Measurements from ENCODE around the gene MUTYH. TPM values are rescaled to one million over a fixed set of nuclear protein-coding genes. Genes with fewer than 3 reads are reported as not detected.

Gene MUTYH
- total and polyA plus RNA-seq, 2 of the 8 experiments (the other 6 are each of a cell fraction or from before 2014, with no cell fraction given) = 51.9 to 65.7 TPM

DNA sequence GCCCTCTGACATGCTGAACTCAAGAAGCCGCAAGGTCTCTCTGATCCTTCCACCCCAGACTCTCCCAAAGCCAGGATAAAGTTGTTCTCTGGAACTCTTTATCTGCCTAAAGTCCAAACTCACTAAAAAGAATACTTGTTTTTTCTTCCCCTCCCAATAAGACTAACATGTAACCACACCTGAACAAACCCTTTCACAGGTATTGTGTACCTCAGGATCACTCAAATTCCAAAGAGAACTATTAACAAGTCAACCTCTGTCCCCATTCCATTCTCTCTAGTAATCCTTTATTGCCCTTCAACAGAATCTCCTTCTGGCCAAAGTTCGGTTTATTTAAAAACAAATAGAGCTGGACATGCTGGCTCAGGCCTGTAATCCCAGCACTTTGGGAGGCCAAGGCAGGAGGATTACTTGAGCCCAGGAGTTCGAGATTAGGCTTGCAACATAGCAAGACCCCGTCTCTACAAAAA lies 4.3 kb downstream of the MUTYH start:
- H3K27ac ChIP-seq (ENCODE audit: low read depth, low read length) = no peak overlapping the region
- H3K4me3 ChIP-seq (ENCODE audit: extremely low read depth in 1 of 4, insufficient read depth in 2 of 4, low read depth in 3 of 4, low read length in 4 of 4) = no peak overlapping the region
- no peak overlapping the region for H4K91ac ChIP-seq (replicated peaks; ENCODE audit: insufficient read length, low read length)
- H2BK15ac ChIP-seq (ENCODE audit: low read length) = no peak overlapping the region
- POLR2A ChIA-PET (ENCODE audit: partially characterized antibody) = interaction anchor here (2.2 to 21.4 kb wide), 3 partner anchors 11 to 527 kb away, joined by 4 to 472 read pairs (median 21); partner anchors contain the start of genes BTBD19 and HPDL
- H2BK5ac ChIP-seq (ENCODE audit: low read depth, low read length) = no peak overlapping the region
- H4K8ac ChIP-seq (ENCODE audit: extremely low read depth, insufficient read depth, low read length) = no peak overlapping the region
- H3K4me2 ChIP-seq (ENCODE audit: insufficient read depth in 1 of 2, low read depth in 2 of 2, low read length in 2 of 2) = no peak overlapping the region
- H3K4ac ChIP-seq (replicated peaks; ENCODE audit: insufficient read length, low read depth, low read length) = no peak overlapping the region
- no peak overlapping the region for H2AFZ ChIP-seq (ENCODE audit: low read length)
- H3K9ac ChIP-seq (replicated peaks in 1 of 4; ENCODE audit: extremely low read depth in 1 of 4, low read depth in 3 of 4, low read length in 3 of 4) = no peak overlapping the region; a peak in 1 of 7 replicates
- CTCF ChIA-PET (ENCODE audit: partially characterized antibody) = interaction anchor here (0.9 to 1.6 kb wide), 4 partner anchors 12 to 325 kb away, joined by 3 to 6 read pairs (median 4); partner anchors contain the start of gene HECTD3
- no peak overlapping the region for H3K56ac ChIP-seq (replicated peaks; ENCODE audit: insufficient read length, low read depth, low read length)
- peaks cover 0 to 26% of the 10 kb centered on the region in 2 experiments; a peak in 2 of 4 replicates for H3K79me2 ChIP-seq (ENCODE audit: control insufficient read depth in 1 of 2, insufficient read depth in 2 of 2, low read length in 2 of 2)
- H2BK120ac ChIP-seq (replicated peaks; ENCODE audit: low read depth, low read length) = no peak overlapping the region
- no peak overlapping the region for H2BK20ac ChIP-seq (ENCODE audit: low read length)
- 92% methylated on average over 4 of the region's 4 CpGs; no CpG with 5 or more reads in 1 of the 2 experiments for WGBS, 2 experiments (ENCODE audit: extremely low coverage in 1 of 2, insufficient coverage in 1 of 2, insufficient read length in 1 of 2, insufficient replicate concordance in 2 of 2, low coverage in 1 of 2, low lambda C conversion rate in 2 of 2, missing lambda C conversion rate in 1 of 2)
- no peak overlapping the region for H2BK12ac ChIP-seq (ENCODE audit: low read depth, low read length)
- H3K9me3 ChIP-seq (ENCODE audit: insufficient read depth in 2 of 2, low read depth in 1 of 2, low read length in 1 of 2) = no peaks in the 10 kb centered on the region
- H4K5ac ChIP-seq (ENCODE audit: insufficient read length, low read depth, low read length) = no peak overlapping the region
- no peak overlapping the region for H3K23ac ChIP-seq (ENCODE audit: insufficient read length)
- no peaks in the 10 kb centered on the region for H3K27me3 ChIP-seq (replicated peaks in 1 of 4; ENCODE audit: control insufficient read depth in 3 of 4, extremely low read depth in 1 of 4, insufficient read depth in 3 of 4, low read length in 3 of 4)
- peaks cover 0 to 5% (median 3%) of the 10 kb centered on the region in 4 experiments; a peak in 6 of 7 replicates for H3K4me1 ChIP-seq (replicated peaks in 1 of 4; ENCODE audit: control insufficient read depth in 3 of 4, insufficient read depth in 4 of 4, low read length in 3 of 4)
- H4K20me1 ChIP-seq (replicated peaks in 1 of 2; ENCODE audit: control insufficient read depth in 1 of 2, insufficient read depth in 2 of 2, low read length in 2 of 2) = no peaks in the 10 kb centered on the region
- H3K18ac ChIP-seq (ENCODE audit: extremely low read depth, low read length) = no peak overlapping the region
- no peak overlapping the region for H3K14ac ChIP-seq (ENCODE audit: insufficient read length)
- H3K79me1 ChIP-seq (ENCODE audit: low read depth, low read length) = peaks cover 9% of the 10 kb centered on the region; the same call in 1 of the 2 replicates
- no peak for FAIRE-seq
- no peak for DNase-seq (ENCODE audit: low read depth in 1 of 2, low spot score in 2 of 2)
- H3K36me3 ChIP-seq (ENCODE audit: control insufficient read depth in 2 of 4, insufficient read depth in 4 of 4, low read length in 3 of 4) = peaks cover 8 to 32% (median 26%) of the 10 kb centered on the region in 4 experiments; a peak in 5 of 8 replicates
- H3K23me2 ChIP-seq (ENCODE audit: low read depth, low read length) = peaks cover 4% of the 10 kb centered on the region
- no peak overlapping the region for H2AK5ac ChIP-seq (ENCODE audit: low read depth, low read length)
- TF ChIP-seq RBBP5 (IDR thresholded peaks at IDR 0.05; ENCODE audit: borderline replicate concordance, low read depth, low read length) (no peak), JUND (IDR thresholded peaks at IDR 0.05; ENCODE audit: low read length) (no peak), HDAC6 (IDR thresholded peaks at IDR 0.05; ENCODE audit: low read depth, low read length) (no peak), TBP (IDR thresholded peaks at IDR 0.05; ENCODE audit: low read depth, low read length) (no peak), TEAD4 (IDR thresholded peaks at IDR 0.05; ENCODE audit: low read depth, low read length) (no peak), TAF1 (IDR thresholded peaks at IDR 0.05; ENCODE audit: low read depth, low read length) (no peak), KDM5A (IDR thresholded peaks at IDR 0.05; ENCODE audit: low read length) (no peak), CHD1 (IDR thresholded peaks at IDR 0.05; ENCODE audit: low read depth, low read length) (no peak), BCL11A (IDR thresholded peaks at IDR 0.05; ENCODE audit: low read depth in 2 of 2, low read length in 2 of 2) (no peak), ASH2L (IDR thresholded peaks at IDR 0.05; ENCODE audit: low read length) (no peak), TAF7 (optimal IDR thresholded peaks at IDR 0.05; ENCODE audit: borderline replicate concordance, low read depth, low read length) (no peak), MAFK (IDR thresholded peaks at IDR 0.05; ENCODE audit: low read depth, low read length) (no peak), JUN (IDR thresholded peaks at IDR 0.05; ENCODE audit: low read depth, low read length) (no peak), RFX5 (IDR thresholded peaks at IDR 0.05; ENCODE audit: borderline replicate concordance, low read depth, low read length) (no peak)
